ENCODE results near the gene EFHD2. TPM values are rescaled to one million over a fixed set of nuclear protein-coding genes. Genes with fewer than 3 reads are reported as not detected.

Gene EFHD2
- total and polyA plus RNA-seq, 2 of the 8 experiments (the other 6 are each of a cell fraction or from before 2014, with no cell fraction given), result 24.4 to 25.1 TPM

DNA sequence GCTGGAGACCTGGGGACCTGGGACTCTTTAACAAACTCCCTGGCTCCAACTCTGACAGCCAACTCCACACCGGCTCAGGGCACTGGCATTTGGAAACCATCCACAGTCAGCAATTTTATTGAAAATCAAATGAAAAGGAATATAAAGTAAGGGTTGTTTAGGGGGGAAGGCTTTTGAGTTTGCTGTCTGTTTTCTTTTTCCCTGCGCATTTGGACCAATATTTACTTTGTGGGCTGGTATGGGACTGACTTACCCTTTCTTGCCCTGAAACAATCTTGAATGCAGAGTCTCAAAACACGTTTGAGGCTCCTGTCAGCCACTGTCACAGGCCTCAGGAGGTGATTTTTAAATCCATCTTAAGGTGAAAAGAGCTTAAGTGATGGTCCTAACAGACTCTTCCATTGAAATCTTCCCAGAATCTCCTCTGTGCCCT lies 15.4 kb upstream of the EFHD2 start:
- no peak for FAIRE-seq
- Histone ChIP-seq H2BK20ac (ENCODE audit: low read length) (no peak overlapping the region), H2AFZ (ENCODE audit: low read length) (no peak overlapping the region), H3K27me3 (replicated peaks in 1 of 4; ENCODE audit: control insufficient read depth in 3 of 4, extremely low read depth in 1 of 4, insufficient read depth in 3 of 4, low read length in 3 of 4) (0 out of 7 replicates have a peak, but pooled peaks cover 0 to 3% (median 0%) of the 10 kb centered on the region in 4 experiments), H3K9ac (replicated peaks in 1 of 4; ENCODE audit: extremely low read depth in 1 of 4, low read depth in 3 of 4, low read length in 3 of 4) (no peak overlapping the region), H3K14ac (ENCODE audit: insufficient read length) (no peak overlapping the region), H4K91ac (replicated peaks; ENCODE audit: insufficient read length, low read length) (no peak overlapping the region), H2BK5ac (ENCODE audit: low read depth, low read length) (no peak overlapping the region), H3K4me1 (replicated peaks in 1 of 4; ENCODE audit: control insufficient read depth in 3 of 4, insufficient read depth in 4 of 4, low read length in 3 of 4) (no peaks in the 10 kb centered on the region), H3K56ac (replicated peaks; ENCODE audit: insufficient read length, low read depth, low read length) (no peak overlapping the region), H3K4ac (replicated peaks; ENCODE audit: insufficient read length, low read depth, low read length) (no peak overlapping the region), H2BK120ac (replicated peaks; ENCODE audit: low read depth, low read length) (no peak overlapping the region), H3K27ac (ENCODE audit: low read depth, low read length) (no peak overlapping the region), H3K4me2 (ENCODE audit: insufficient read depth in 1 of 2, low read depth in 2 of 2, low read length in 2 of 2) (no peak overlapping the region), H3K4me3 (ENCODE audit: extremely low read depth in 1 of 4, insufficient read depth in 2 of 4, low read depth in 3 of 4, low read length in 4 of 4) (no peak overlapping the region), H3K79me2 (ENCODE audit: control insufficient read depth in 1 of 2, insufficient read depth in 2 of 2, low read length in 2 of 2) (no peaks in the 10 kb centered on the region), H4K20me1 (replicated peaks in 1 of 2; ENCODE audit: control insufficient read depth in 1 of 2, insufficient read depth in 2 of 2, low read length in 2 of 2) (no peaks in the 10 kb centered on the region), H3K23me2 (ENCODE audit: low read depth, low read length) (no peaks in the 10 kb centered on the region), H3K9me3 (ENCODE audit: insufficient read depth in 2 of 2, low read depth in 1 of 2, low read length in 1 of 2) (no peaks in the 10 kb centered on the region), H4K8ac (ENCODE audit: extremely low read depth, insufficient read depth, low read length) (no peak overlapping the region), H2BK15ac (ENCODE audit: low read length) (no peak overlapping the region), H3K23ac (ENCODE audit: insufficient read length) (no peak overlapping the region), H3K18ac (ENCODE audit: extremely low read depth, low read length) (no peak overlapping the region), H2BK12ac (ENCODE audit: low read depth, low read length) (no peak overlapping the region), H2AK5ac (ENCODE audit: low read depth, low read length) (no peak overlapping the region), H4K5ac (ENCODE audit: insufficient read length, low read depth, low read length) (no peak overlapping the region), H3K79me1 (ENCODE audit: low read depth, low read length) (no peaks in the 10 kb centered on the region), H3K36me3 (ENCODE audit: control insufficient read depth in 2 of 4, insufficient read depth in 4 of 4, low read length in 3 of 4) (no peaks in the 10 kb centered on the region)
- WGBS, 2 experiments (ENCODE audit: extremely low coverage in 1 of 2, insufficient coverage in 1 of 2, insufficient read length in 1 of 2, insufficient replicate concordance in 2 of 2, low coverage in 1 of 2, low lambda C conversion rate in 2 of 2, missing lambda C conversion rate in 1 of 2), result 65% methylated on average over 3 of the region's 3 CpGs; no CpG with 5 or more reads in 1 of the 2 experiments
- ChIA-PET POLR2A (ENCODE audit: partially characterized antibody) (interaction anchor here (0.7 kb wide), 1 partner anchor 13 kb away, joined by 3 read pairs; no protein-coding TSS in a partner anchor), CTCF (ENCODE audit: partially characterized antibody) (interaction anchor here (1.0 to 1.7 kb wide), 2 partner anchors 9 to 70 kb away, joined by 4 to 6 read pairs; no protein-coding TSS in a partner anchor)
- TF ChIP-seq HDAC2 (IDR thresholded peaks at IDR 0.05; ENCODE audit: borderline replicate concordance in 1 of 2, low read depth in 2 of 2, low read length in 2 of 2) (no peak), JUND (IDR thresholded peaks at IDR 0.05; ENCODE audit: low read length) (no peak), KDM5A (IDR thresholded peaks at IDR 0.05; ENCODE audit: low read length) (no peak)
- TF ChIP-seq, protein P1, sequence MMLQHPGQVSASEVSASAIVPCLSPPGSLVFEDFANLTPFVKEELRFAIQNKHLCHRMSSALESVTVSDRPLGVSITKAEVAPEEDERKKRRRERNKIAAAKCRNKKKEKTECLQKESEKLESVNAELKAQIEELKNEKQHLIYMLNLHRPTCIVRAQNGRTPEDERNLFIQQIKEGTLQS (IDR thresholded peaks at IDR 0.05; ENCODE audit: insufficient read depth, low read depth, low read length), result no peak
- DNase-seq (ENCODE audit: low read depth in 1 of 2, low spot score in 2 of 2), result no peak

Measured in H1 (cell line).